ENCODE results near the gene DCHS2. TPM values are rescaled to one million over a fixed set of nuclear protein-coding genes. Genes with fewer than 3 reads are reported as not detected.

The DCHS2 gene
- total RNA-seq, 1 donor from 2014 or later: 17.7 TPM

- no peak for DNase-seq
Measured at GRCh38 chr4:154454710-154455109, 36.9 kb downstream of the DCHS2 start.

- DNase-seq: no peak
Measured at GRCh38 chr4:154452798-154453346, 38.7 kb downstream of the DCHS2 start.

- no peak for DNase-seq
Measured at GRCh38 chr4:154450966-154451365, 40.6 kb downstream of the DCHS2 start.

GRCh38 chr4:154444958-154445357 lies 46.6 kb downstream of the DCHS2 start:
- DNase-seq: no peak

- DNase-seq: no peak
Measured at GRCh38 chr4:154441982-154442381, 49.6 kb downstream of the DCHS2 start.

GRCh38 chr4:154441124-154441523 lies 50.5 kb downstream of the DCHS2 start:
- DNase-seq: no peak

GRCh38 chr4:154439224-154439623 lies 52.4 kb downstream of the DCHS2 start:
- no peak for DNase-seq

GRCh38 chr4:154435895-154436294 lies 55.7 kb downstream of the DCHS2 start:
- DNase-seq: no peak

- no peak for DNase-seq
Measured at GRCh38 chr4:154433543-154433942, 58.1 kb downstream of the DCHS2 start.

GRCh38 chr4:154429176-154429575 lies 62.4 kb downstream of the DCHS2 start:
- DNase-seq: no peak

- DNase-seq: no peak
Measured at GRCh38 chr4:154427149-154427548, 64.5 kb downstream of the DCHS2 start.

- DNase-seq: no peak
Measured at GRCh38 chr4:154425514-154425913, 66.1 kb downstream of the DCHS2 start.

GRCh38 chr4:154424810-154425484 lies 66.7 kb downstream of the DCHS2 start:
- no peak for DNase-seq

GRCh38 chr4:154422152-154422551 lies 69.4 kb downstream of the DCHS2 start:
- no peak for DNase-seq

- no peak for DNase-seq
Measured at GRCh38 chr4:154421618-154422017, 70.0 kb downstream of the DCHS2 start.

- DNase-seq: no peak
Measured at GRCh38 chr4:154417373-154417673, 74.3 kb downstream of the DCHS2 start.

GRCh38 chr4:154416190-154416547 lies 75.4 kb downstream of the DCHS2 start:
- DNase-seq: peak; percentile 54

GRCh38 chr4:154415313-154415712 lies 76.3 kb downstream of the DCHS2 start:
- DNase-seq: no peak

GRCh38 chr4:154414796-154415195 lies 76.8 kb downstream of the DCHS2 start:
- no peak for DNase-seq

GRCh38 chr4:154414371-154414770 lies 77.2 kb downstream of the DCHS2 start:
- no peak for DNase-seq

GRCh38 chr4:154407443-154407842 lies 84.2 kb downstream of the DCHS2 start:
- no peak for DNase-seq

GRCh38 chr4:154406018-154406795 lies 85.4 kb downstream of the DCHS2 start:
- peak; percentile 8 for DNase-seq

GRCh38 chr4:154399259-154399974 lies 92.2 kb downstream of the DCHS2 start:
- DNase-seq: peak; percentile 48
